SH-SY5Y (cell line): Measurements from ENCODE around the gene FBXL5.

Experiments
- GATA2 ChIP-seq: IDR thresholded peaks from 2 replicates; pipeline ENCODE4 v1.6.1; 2011; ENCODE audit warnings: mild to moderate bottlenecking, low read depth, low read length
- GATA3 ChIP-seq: IDR thresholded peaks from 2 replicates; pipeline ENCODE4 v1.6.1; 2011; ENCODE audit warnings: low read depth, mild to moderate bottlenecking, low read length, moderate library complexity

DNA sequence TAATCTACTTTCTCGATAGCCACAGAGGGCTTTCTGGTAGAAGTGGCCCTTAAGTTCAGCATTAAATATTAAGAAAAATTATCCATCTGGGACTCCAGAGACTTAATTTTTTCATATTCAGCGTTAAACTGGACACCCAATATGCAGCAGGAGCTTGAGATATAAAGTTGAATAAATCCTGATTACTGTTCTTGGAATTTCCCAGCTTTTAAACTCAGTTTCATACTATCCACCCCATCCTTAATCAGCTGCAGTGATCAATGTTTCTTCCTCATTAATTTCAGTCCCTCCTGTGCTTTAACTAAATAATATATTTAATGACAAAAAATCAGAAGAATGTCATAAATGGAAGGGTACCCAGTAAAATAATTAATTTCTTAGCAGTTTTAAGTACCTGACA, 3.6 kb upstream of the FBXL5 start:
- TF ChIP-seq GATA2 = no peak
- no peak for TF ChIP-seq GATA3
